ENCODE measurements around the gene ADARB2. TPM values are rescaled to one million over a fixed set of nuclear protein-coding genes. Genes with fewer than 3 reads are reported as not detected.

Gene ADARB2
- total RNA-seq, 1 experiment from 2014 or later: not detected

GRCh38 chr10:1396297-1396635, 341.1 kb downstream of the ADARB2 start:
- DNase-seq: no peak
- no peaks in the 10 kb centered on the region for H3K4me1 Mint-ChIP-seq (ENCODE audit: low read depth, unreplicated experiment)
- BruUV-seq (replicated peaks): no TSS peak
- no peak for TF ChIP-seq CTCF (IDR thresholded peaks at IDR 0.05; ENCODE audit: unreplicated experiment)
- H3K36me3 Mint-ChIP-seq (ENCODE audit: insufficient read depth, unreplicated experiment): no peaks in the 10 kb centered on the region
- no peaks in the 10 kb centered on the region for H3K9me3 Mint-ChIP-seq (ENCODE audit: low read depth, unreplicated experiment)
- intact Hi-C loops (cut with micrococcal nuclease; ENCODE audit: unreplicated experiment): no loop called here
- H3K27ac Mint-ChIP-seq (ENCODE audit: unreplicated experiment): no peak overlapping the region
- H3K27me3 Mint-ChIP-seq (ENCODE audit: unreplicated experiment): peaks cover 31% of the 10 kb centered on the region
- no peak overlapping the region for H3K4me3 Mint-ChIP-seq (ENCODE audit: low read depth, unreplicated experiment)
- CTCF ChIA-PET: no interaction called here

- BruUV-seq (replicated peaks): no TSS peak
- CTCF ChIA-PET: no interaction called here
Observed at GRCh38 chr10:1395481-1396296, 341.6 kb downstream of the ADARB2 start.

GRCh38 chr10:1395025-1395480, 342.3 kb downstream of the ADARB2 start:
- Mint-ChIP-seq H3K9me3 (ENCODE audit: low read depth, unreplicated experiment) (no peaks in the 10 kb centered on the region), H3K27ac (ENCODE audit: unreplicated experiment) (no peak overlapping the region), H3K27me3 (ENCODE audit: unreplicated experiment) (peaks cover 19% of the 10 kb centered on the region), H3K4me3 (ENCODE audit: low read depth, unreplicated experiment) (no peak overlapping the region), H3K4me1 (ENCODE audit: low read depth, unreplicated experiment) (no peaks in the 10 kb centered on the region), H3K36me3 (ENCODE audit: insufficient read depth, unreplicated experiment) (no peaks in the 10 kb centered on the region)
- CTCF ChIA-PET: no interaction called here
- intact Hi-C loops (cut with micrococcal nuclease; ENCODE audit: unreplicated experiment): no loop called here
- no TSS peak for BruUV-seq (replicated peaks)
- DNase-seq: no peak
- no peak for TF ChIP-seq CTCF (IDR thresholded peaks at IDR 0.05; ENCODE audit: unreplicated experiment)

More at GRCh38 chr10:1395481-1396296, 341.6 kb downstream of the ADARB2 start:
- no peak overlapping the region for H3K4me3 Mint-ChIP-seq (ENCODE audit: low read depth, unreplicated experiment)
- intact Hi-C loops (cut with micrococcal nuclease; ENCODE audit: unreplicated experiment): no loop called here
- TF ChIP-seq CTCF (IDR thresholded peaks at IDR 0.05; ENCODE audit: unreplicated experiment): no peak
- peaks cover 25% of the 10 kb centered on the region for H3K27me3 Mint-ChIP-seq (ENCODE audit: unreplicated experiment)
- H3K4me1 Mint-ChIP-seq (ENCODE audit: low read depth, unreplicated experiment): no peaks in the 10 kb centered on the region
- H3K27ac Mint-ChIP-seq (ENCODE audit: unreplicated experiment): no peak overlapping the region
- H3K9me3 Mint-ChIP-seq (ENCODE audit: low read depth, unreplicated experiment): no peaks in the 10 kb centered on the region
- DNase-seq: no peak
- no peaks in the 10 kb centered on the region for H3K36me3 Mint-ChIP-seq (ENCODE audit: insufficient read depth, unreplicated experiment)

- Mint-ChIP-seq H3K4me3 (ENCODE audit: low read depth, unreplicated experiment) (no peak overlapping the region), H3K4me1 (ENCODE audit: low read depth, unreplicated experiment) (no peaks in the 10 kb centered on the region), H3K9me3 (ENCODE audit: low read depth, unreplicated experiment) (no peaks in the 10 kb centered on the region), H3K36me3 (ENCODE audit: insufficient read depth, unreplicated experiment) (no peaks in the 10 kb centered on the region), H3K27ac (ENCODE audit: unreplicated experiment) (no peak overlapping the region), H3K27me3 (ENCODE audit: unreplicated experiment) (peaks cover 12% of the 10 kb centered on the region)
- CTCF ChIA-PET: no interaction called here
- intact Hi-C loops (cut with micrococcal nuclease; ENCODE audit: unreplicated experiment): no loop called here
- no peak for DNase-seq
- BruUV-seq (replicated peaks): no TSS peak
- no peak for TF ChIP-seq CTCF (IDR thresholded peaks at IDR 0.05; ENCODE audit: unreplicated experiment)
Observed at GRCh38 chr10:1394155-1394912, 343.0 kb downstream of the ADARB2 start.

All from Calu3 (cell line).